HG02970 (cell line): ENCODE data around the gene RAD54L.
A peak's percentile ranks its signal among the peaks of the same experiment; 100 is the strongest.
"Not testable (repeated sequence)": the region's sequence is repeated elsewhere in the genome, so short reads cannot be mapped to it uniquely, and the experiment has no call there.

Experiments
- ATAC-seq: cut with Tn5 transposase; IDR thresholded peaks from one replicate; pipeline ENCODE4 v1.9.1; 2021; ENCODE audit warnings: mild to moderate bottlenecking, moderate library complexity, moderate number of reproducible peaks; ENCODE audit not compliant: unreplicated experiment, low FRiP score

RAD54L gene

DNA sequence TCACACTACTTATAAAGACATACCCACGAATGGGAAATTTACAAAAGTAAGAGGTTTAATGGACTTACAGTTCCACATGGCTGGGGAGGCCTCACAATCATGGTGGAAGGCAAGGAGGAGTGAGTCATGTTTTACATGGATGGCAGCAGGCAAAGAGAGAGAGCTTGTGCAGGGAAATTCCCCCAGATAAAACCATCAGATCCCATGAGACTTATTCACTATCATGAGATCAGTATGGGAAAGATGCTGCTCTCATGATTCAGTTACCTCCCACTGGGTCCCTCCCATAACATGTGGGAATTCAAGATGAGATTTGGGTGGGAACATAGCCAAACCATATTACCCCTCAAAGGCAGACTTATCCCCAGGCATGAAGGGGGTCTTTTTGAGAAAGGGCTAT is 8.7 kb upstream of the RAD54L start:
- ATAC-seq, result not testable (repeated sequence)

DNA sequence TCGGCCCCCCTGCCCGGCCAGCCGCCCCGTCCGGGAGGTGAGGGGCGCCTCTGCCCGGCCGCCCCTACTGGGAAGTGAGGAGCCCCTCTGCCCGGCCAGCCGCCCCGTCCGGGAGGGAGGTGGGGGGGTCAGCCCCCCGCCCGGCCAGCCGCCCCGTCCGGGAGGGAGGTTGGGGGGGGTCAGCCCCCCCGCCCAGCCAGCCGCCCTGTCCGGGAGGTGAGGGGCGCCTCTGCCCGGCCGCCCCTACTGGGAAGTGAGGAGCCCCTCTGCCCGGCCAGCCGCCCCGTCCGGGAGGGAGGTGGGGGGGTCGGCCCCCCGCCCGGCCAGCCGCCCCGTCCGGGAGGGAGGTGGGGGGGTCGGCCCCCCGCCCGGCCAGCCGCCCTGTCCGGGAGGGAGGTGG is 5.8 kb upstream of the RAD54L start:
- not testable (repeated sequence) for ATAC-seq

DNA sequence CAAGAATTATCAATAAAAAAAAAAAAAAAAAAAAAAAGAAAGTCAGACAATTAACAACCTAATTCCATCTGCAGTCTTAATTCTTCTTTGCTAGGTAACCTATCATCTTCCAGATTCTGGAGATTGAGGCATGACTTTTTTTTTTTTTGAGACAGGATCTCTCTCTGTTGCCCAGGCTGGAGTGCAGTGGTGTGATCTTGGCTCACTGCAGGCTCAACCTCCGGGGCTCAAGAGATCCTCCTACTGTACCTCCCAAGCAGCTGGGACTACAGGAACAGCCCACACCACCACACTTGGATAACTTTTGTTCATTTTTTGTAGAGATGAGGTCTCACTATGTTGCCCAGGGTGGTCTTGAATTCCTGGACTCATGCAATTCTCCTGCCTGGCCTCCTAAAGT is 4.6 kb upstream of the RAD54L start:
- no peak for ATAC-seq

GRCh38 chr1:46243831-46244230 is 3.7 kb upstream of the RAD54L start:
- ATAC-seq, result not testable (repeated sequence)

DNA sequence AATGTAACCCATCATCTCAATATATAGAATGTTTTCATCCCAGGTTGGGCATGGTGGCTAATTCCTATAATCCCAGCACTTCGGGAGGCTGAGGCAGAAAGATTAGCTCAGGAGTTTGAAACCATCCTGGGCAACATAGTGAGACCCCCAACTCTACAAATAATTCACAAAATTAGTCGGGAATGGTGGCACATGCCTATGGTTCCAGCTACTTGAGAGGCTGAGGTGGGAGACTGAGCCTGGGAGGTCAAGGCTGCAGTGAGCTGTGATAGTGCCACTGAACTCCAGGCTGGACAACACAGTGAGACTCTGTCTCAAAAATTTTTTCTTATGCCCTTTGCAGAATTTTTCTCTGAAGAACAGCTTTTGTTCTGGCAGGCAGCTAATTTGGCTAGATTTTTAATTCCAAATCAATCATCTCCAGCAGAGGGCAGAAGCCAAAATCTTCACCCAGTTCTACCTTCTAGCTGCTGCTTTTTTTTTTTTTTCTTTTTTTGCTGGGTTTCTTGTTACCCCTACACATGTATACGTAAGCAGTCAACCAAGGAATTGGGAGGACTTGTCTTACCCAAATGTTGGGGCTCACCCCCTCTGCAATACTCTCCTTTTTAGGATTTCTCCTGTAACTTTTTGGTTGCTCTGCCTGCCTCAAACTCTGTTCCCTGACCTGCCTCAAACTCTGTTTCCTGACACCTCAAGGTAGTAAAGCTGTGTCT is 2.7 kb upstream of the RAD54L start:
- ATAC-seq, result no peak

- not testable (repeated sequence) for ATAC-seq
Observed at GRCh38 chr1:46246136-46246535, 1.4 kb upstream of the RAD54L start.

DNA sequence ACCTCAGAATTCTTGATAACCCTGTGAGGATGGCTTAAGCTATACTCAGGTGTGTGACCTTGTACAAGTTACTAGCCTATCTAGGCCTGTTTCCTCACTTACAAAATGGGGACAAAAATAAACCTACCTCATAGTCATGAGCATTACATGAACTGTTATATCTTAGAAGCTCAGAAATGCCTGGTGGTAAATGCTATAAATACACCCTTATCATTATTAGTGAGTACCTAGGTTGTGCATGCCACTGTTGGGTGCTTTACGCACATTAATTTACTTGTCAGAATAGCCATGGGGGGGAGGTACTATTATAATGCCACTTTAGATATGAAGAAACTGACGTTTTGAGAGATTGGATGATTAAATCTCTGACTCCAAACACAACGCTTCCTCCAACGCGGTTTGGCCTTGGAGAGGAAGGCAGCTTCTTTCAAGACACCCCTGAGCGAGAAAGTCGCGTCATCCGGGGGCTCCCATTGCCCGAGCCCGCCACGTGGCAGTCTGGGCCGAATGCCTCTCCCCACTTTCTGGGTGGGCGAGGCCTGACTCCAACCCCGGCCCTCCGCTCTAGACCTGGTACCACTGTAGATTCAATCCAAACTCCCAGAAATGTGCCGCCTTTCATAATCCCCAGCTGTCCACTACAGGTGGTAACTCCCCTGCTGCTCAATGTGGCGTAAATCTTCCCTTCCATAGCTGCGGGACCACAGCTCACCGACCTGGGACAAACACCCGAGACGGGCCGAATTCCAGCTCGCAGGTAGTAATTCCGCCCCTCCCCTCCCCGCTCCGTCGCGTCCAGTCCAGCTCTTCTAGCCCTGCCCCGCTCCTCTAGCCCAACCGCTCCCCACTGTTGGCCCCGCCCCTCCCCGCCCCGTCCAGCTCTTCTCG is 771 bp upstream of the RAD54L start:
- ATAC-seq, result peak; percentile 41

GRCh38 chr1:46248122-46248920 is 758 bp downstream of the RAD54L start:
- no peak for ATAC-seq

DNA sequence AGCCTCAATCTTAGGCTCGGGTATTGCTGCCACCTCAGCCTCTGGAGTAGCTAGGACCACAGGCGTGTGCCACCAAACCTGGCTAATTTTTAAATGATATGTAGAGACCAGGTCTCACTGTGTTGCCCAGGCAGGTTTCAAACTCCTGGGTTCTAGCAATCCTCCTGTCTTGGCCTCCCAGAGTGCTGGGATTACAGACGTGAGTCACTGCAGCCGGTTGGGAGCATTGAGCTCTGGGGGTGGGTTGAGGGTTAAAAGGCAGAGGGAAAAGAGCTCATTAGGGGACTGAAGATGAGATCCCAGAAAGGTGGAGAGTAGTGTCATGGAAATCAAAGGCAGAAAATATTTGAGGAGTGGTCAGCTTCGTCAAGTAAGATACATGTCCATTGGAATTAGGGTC is 7.1 kb downstream of the RAD54L start:
- ATAC-seq, result no peak

GRCh38 chr1:46256523-46256922 is 9.0 kb downstream of the RAD54L start:
- ATAC-seq, result no peak

DNA sequence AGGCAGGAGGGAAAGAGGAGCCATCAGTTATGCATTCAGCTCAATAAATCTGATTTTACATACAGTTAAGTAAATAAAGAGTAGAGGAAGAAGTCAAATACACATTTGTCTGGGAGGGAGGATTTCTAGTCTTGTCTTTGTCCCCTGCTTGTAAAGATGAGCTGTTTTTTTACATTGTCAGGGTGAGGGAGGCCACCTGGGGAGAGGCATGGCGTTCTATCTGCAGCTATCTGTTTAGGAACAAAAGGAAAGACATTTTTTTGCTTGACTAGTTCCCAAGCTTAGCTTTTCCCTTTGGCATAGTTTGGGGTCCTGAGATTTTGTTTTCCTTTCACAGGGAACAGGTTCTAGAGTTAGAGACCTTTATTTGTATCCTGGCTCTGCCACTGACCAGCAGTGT is 14.9 kb downstream of the RAD54L start:
- no peak for ATAC-seq

DNA sequence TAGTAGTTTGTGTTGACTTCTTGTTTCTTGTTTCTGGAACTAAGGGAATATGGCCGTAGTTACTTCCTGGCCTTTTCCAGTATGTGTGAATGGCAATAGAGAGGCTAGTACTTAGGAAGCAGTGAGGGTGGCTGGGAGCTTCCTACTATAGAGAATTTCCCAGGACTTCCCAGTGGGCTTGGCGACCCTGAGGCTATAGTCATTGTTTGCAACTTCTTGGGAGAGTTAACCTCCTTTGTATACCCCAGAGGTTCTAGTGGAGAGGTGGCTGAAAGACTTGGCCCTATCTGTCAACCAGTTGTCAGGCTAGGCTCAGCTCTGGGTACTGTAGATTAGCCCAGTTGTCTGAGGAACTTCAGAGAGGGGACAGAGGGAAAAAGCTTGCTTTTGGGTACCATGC is 15.6 kb downstream of the RAD54L start:
- no peak for ATAC-seq

- ATAC-seq, result no peak
Observed at GRCh38 chr1:46268578-46268977, 21.0 kb downstream of the RAD54L start.

DNA sequence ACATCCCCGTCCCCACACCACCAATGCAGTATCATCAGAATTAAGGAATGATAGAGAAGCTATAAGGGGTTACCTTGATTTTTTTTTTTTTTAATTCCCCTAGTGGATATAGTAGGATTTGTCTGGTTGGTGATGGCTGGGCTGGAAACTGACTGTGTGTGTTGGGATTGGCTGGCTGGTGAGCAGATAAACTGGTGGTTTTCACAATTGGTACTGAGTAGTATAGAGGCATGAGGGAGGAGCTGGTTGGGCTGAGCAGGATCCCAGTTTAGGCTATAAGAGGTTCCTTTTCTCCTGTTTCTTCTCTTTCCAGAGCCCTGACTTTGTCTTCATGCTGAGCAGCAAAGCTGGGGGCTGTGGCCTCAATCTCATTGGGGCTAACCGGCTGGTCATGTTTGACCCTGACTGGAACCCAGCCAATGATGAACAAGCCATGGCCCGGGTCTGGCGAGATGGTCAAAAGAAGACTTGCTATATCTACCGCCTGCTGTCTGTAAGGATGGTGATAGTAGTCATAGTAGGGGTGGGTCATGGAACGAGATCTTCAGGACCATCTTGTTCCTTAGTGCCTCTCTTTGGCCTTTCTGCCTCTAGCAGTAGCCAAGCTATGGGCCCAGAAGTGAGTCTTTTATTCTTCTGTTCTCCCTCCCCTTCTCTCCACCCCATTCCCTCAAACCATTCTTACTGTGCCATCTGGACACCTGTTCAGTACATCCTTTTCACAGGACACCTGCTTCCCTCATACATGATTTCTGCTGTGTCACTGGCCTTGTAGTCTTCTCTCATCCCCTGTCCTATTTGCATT is 26.9 kb downstream of the RAD54L start:
- no peak for ATAC-seq

- ATAC-seq, result no peak
Observed at GRCh38 chr1:46275030-46275337, 27.4 kb downstream of the RAD54L start.

- no peak for ATAC-seq
Observed at GRCh38 chr1:46277658-46278373, 30.3 kb downstream of the RAD54L start.

GRCh38 chr1:46278807-46279206 is 31.2 kb downstream of the RAD54L start:
- no peak for ATAC-seq

- ATAC-seq, result no peak
Observed at GRCh38 chr1:46280092-46280491, 32.5 kb downstream of the RAD54L start.

DNA sequence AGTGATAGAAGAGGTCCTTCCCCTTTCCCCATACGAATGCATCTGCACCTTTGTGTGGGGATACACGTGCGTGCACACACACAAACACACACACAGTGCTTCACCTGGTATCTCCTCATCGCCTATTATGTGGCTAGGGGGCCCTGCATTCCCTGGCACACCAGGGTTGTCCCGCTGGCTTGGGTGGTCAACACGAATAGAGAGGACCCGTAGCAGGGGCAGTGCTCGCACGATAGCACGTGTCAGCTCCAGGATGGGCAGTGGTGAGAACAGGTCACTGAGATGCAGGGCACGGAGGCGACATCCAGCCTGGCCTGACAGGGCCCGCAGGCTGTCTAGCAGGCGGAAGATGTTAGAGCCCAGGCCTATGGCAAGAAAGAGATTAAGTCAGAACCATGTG is 33.5 kb downstream of the RAD54L start:
- no peak for ATAC-seq

GRCh38 chr1:46284058-46284457 is 36.5 kb downstream of the RAD54L start:
- ATAC-seq, result no peak
